Stimulated activated CD4-positive, alpha-beta T cell treated with anti-CD3 and anti-CD28 coated beads, Interleukin-15, amount 100 ng/mL, for 24 hours (primary cell): ENCODE results near the gene UBE2Q2.

ENCODE experiments used
- DNase-seq: peaks from one replicate; pipeline ENCODE4 v3.0.0-alpha.2; 2020

The UBE2Q2 gene

GRCh38 chr15:75928680-75929608, 85.7 kb downstream of the UBE2Q2 start:
- no peak for DNase-seq

GRCh38 chr15:75929799-75930565, 86.7 kb downstream of the UBE2Q2 start:
- DNase-seq, result no peak

- DNase-seq, result no peak
These were observed 87.6 kb downstream of the UBE2Q2 start for GRCh38 chr15:75930866-75931265.

GRCh38 chr15:75942464-75942863, 99.2 kb downstream of the UBE2Q2 start:
- DNase-seq, result no peak

- no peak for DNase-seq
These were observed 100.0 kb downstream of the UBE2Q2 start for GRCh38 chr15:75943246-75943645.

GRCh38 chr15:75943713-75944215, 100.5 kb downstream of the UBE2Q2 start:
- no peak for DNase-seq

GRCh38 chr15:75945953-75946352, 102.7 kb downstream of the UBE2Q2 start:
- DNase-seq, result no peak

GRCh38 chr15:75947092-75947491, 103.8 kb downstream of the UBE2Q2 start:
- no peak for DNase-seq

GRCh38 chr15:75948761-75949296, 105.6 kb downstream of the UBE2Q2 start:
- DNase-seq, result no peak
